Loucy (cell line): ENCODE measurements around the gene MCF2L2.

ENCODE experiments used
- CTCF ChIP-seq: fragments of 200-600 bp; sonication (generic); conservative IDR thresholded peaks from 2 replicates; pipeline ENCODE4 v1.5.1; 2014; ENCODE audit warnings: mild to moderate bottlenecking, antibody characterized with exemption, low read length
- EZH2phosphoT487 ChIP-seq: fragments of 200-600 bp; IDR thresholded peaks from 2 replicates; pipeline ENCODE4 v1.6.1; 2018; ENCODE audit warnings: antibody characterized with exemption, mild to moderate bottlenecking, moderate library complexity, borderline replicate concordance

- TF ChIP-seq CTCF (no peak), EZH2phosphoT487 (no peak)
Observed at GRCh38 chr3:183281126-183281797, 147.2 kb downstream of the MCF2L2 start.
